ENCODE measurements around the gene FGF22. TPM values are rescaled to one million over a fixed set of nuclear protein-coding genes. Genes with fewer than 3 reads are reported as not detected.
"Not testable (repeated sequence)": the region's sequence is repeated elsewhere in the genome, so short reads cannot be mapped to it uniquely, and the experiment has no call there.

The FGF22 gene
- total RNA-seq, 2 experiments from 2014 or later: 0.72 to 1.1 TPM

DNA sequence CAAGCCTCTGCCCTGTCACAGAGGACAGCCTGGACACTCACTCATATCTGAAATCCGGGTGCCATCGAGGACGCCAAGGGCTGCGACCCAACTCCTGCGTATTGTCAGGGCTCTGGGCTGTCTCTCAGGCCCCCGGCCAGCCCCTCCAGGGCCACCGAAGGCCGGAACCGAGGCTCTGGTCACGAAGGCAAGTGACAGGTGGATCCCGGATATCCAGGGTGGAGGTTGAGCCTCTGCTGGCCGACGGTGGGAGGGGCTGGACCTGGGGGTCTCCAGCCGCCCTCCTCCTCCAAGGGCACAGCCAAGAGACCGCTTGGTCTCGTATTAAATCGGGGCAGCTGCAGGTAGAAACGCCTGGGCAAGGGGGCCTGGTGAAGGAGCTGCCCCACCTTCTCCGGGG, 17.9 kb downstream of the FGF22 start:
- Mint-ChIP-seq H3K36me3 (peaks cover 10% of the 10 kb centered on the region), H3K9me3 (no peaks in the 10 kb centered on the region), H3K4me1 (peaks cover 17% of the 10 kb centered on the region), H3K27ac (no peak overlapping the region), H3K4me3 (no peak overlapping the region), H3K27me3 (no peaks in the 10 kb centered on the region)
- DNase-seq: no peak
- POLR2A ChIA-PET: no interaction called here
- no peak for ATAC-seq (ENCODE audit: low read depth)

DNA sequence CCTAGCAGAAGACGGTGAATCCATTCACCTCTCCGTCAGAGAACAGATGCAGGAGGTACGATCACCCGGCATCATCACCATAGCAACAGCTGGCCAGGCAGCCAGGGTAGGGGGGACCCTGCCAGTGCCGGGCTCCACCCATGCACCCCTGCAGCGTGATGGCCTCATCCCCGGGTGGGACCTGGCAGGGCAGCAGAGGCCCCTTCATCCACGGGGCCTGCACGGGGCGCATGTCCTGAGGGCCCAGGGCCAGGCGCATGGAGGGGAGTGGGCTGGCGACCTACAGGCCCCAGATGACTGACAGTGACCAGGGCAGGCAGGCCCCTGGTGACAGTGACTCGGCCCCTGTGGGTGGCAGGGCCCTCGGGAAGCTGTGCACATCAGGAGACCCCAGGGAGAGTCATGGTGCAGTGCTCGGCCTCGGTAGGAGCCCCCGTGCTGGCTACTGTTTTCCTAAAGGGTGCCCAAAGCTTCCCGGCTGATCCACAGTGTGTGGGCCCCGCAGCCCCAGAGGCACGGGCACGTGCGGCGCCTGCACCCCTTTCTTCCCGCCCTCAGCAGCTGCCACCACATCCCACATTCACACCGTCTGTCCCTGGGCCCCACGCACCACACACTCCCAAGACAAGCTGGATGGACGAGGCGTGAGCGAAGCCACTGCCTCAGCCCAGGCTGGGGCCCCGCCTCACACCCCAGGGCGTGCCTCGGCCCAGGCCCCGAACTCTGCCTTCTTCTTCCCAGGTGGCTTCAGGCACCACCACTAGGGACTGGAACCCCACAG, 18.6 kb downstream of the FGF22 start:
- peaks cover 17% of the 10 kb centered on the region for H3K4me1 Mint-ChIP-seq
- H3K27me3 Mint-ChIP-seq: no peaks in the 10 kb centered on the region
- DNase-seq: no peak
- no peak overlapping the region for H3K4me3 Mint-ChIP-seq
- ATAC-seq (ENCODE audit: low read depth): no peak
- POLR2A ChIA-PET: interaction anchor here (1.2 kb wide), 1 partner anchor 11 kb away, joined by 5 read pairs; no protein-coding TSS in a partner anchor
- H3K27ac Mint-ChIP-seq: no peak overlapping the region
- H3K36me3 Mint-ChIP-seq: peaks cover 10% of the 10 kb centered on the region
- no peaks in the 10 kb centered on the region for H3K9me3 Mint-ChIP-seq

DNA sequence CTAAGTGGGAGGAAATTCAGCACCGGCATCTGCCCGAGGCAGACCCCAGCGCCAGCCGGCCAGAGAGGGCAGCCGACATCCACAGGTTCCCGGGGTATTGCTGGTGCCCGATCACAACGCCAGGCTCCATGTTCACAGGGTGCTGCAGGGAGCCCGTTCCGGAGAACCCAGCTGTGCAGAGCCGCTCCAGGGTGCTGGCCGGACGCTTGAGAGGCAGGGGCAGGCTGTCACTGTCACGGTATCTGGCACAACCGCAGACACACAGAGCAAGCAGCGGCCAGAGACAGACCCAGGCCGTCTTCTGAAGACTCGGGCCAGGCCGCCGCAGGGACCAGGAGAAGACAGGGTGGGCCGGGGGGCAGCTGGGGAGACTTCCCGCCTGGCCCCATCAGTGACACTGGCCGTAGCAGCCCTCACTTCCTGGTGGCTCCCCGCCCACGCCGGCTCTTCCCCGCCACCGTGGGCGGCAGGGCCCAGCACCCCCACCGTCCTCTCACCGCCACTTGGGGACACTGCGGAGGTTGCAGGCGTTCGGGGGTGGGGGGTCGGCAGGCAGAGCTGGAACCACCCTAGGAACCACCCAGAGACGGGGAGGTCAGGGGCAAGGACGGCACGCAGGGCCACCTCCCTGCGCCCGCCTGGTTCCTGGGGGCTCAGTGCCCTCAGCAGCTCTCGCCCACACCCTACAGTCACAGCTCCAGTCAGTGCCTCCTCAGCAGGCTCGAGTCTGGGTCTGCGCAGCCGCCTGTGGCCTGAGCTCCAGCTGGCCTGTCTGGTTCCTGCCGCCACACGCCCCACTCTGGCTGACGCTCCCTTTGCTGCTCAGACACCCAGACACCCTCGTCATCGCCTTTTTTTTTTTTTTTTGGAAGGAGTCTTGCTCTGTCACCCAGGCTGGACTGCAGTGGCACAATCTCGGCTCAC, 19.5 kb downstream of the FGF22 start:
- peaks cover 10% of the 10 kb centered on the region for H3K36me3 Mint-ChIP-seq
- H3K4me1 Mint-ChIP-seq: peaks cover 22% of the 10 kb centered on the region

DNA sequence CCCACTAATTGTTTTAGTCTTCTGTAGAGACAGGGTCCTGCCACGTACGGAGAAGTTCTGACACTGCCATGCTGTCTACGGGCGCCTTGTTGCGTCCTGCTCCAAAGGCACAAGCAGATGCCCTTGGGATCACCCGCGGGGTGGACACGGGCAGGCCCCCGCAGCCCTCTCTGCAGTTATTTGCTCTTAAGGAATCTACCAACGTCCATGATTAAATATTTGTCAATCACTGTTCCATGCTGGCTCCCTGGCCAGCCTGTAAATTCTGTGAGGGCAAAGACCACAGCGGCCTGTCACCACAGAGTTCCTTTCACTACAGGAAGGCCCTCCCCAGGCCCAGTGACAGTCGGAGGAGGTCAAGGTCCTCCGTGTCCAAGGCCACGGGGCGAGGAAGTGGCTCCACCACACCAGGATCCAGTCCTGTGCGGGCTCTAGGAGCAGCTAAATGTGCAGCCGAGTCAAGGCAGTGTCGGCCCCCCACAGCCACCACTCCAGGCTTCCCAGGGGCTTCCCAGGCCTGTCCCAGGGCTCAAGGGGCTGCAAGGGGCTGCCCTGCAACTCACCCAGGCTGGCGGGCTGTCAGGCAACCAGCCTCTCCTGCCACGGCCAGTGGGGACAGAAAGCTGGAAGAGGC, 21.2 kb downstream of the FGF22 start:
- Mint-ChIP-seq H3K27me3 (no peaks in the 10 kb centered on the region), H3K9me3 (no peaks in the 10 kb centered on the region), H3K36me3 (peaks cover 8% of the 10 kb centered on the region), H3K4me1 (peaks cover 24% of the 10 kb centered on the region), H3K4me3 (peak overlapping the region; percentile 93), H3K27ac (peak overlapping the region; percentile 95)
- DNase-seq (no peak), ATAC-seq (ENCODE audit: low read depth) (peak; percentile 7)
- POLR2A ChIA-PET: interaction anchor here (0.6 to 2.1 kb wide), 12 partner anchors 16 to 222 kb away, joined by 3 to 15 read pairs (median 4); partner anchors contain the start of genes BSG, CDC34, FSTL3 and POLRMT

More for the DNA sequence above, 19.5 kb downstream of the FGF22 start:
- Mint-ChIP-seq H3K27me3 (no peaks in the 10 kb centered on the region), H3K27ac (no peak overlapping the region), H3K4me3 (peak overlapping the region; percentile 93), H3K9me3 (no peaks in the 10 kb centered on the region)
- ATAC-seq (ENCODE audit: low read depth) (no peak), DNase-seq (no peak)
- POLR2A ChIA-PET: interaction anchor here (0.7 to 1.6 kb wide), 3 partner anchors 12 to 27 kb away, joined by 3 to 5 read pairs (median 4); no protein-coding TSS in a partner anchor

DNA sequence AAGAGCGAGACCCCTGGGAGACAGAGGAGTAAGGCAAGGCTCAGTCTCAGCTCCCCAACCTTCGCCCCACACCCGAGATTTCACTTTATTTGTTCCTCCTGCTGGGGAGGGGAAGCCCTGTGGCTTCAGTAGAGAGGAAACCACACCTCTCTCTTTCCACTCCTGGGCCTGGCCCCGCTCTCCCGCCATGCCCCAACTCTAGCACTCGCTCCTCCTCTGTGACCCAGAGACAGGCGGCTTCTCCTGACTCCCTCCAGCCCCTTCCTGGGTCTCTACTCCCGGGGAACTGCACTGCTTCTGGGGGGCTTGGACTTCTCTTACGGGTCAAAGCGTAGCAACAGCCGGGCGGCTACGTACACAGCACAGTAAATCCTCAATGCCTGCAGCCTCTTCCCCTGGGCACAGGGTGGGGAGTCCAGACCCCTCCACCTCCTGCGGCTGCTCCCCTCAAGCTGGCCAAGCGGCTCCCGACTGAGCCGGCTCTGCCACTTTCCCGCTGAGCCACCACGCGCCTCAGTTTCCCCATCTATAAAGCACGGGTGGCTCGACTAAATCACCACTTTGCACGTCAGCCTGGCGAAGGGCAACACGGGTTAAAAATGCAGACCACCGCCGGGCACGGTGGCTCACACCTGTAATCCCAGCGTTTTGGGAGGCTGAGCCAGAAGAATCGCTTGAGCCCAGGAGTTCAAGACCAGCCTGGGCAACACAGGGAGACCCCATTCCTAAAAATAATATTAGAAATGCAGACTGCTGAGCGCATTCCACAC, 21.9 kb downstream of the FGF22 start:
- DNase-seq (peak; percentile 72), ATAC-seq (ENCODE audit: low read depth) (peak; percentile 57)
- Mint-ChIP-seq H3K27ac (peak overlapping the region; percentile 95), H3K4me3 (peak overlapping the region; percentile 93), H3K27me3 (no peaks in the 10 kb centered on the region), H3K4me1 (peaks cover 23% of the 10 kb centered on the region), H3K36me3 (peaks cover 8% of the 10 kb centered on the region), H3K9me3 (no peaks in the 10 kb centered on the region)
- POLR2A ChIA-PET: interaction anchor here (0.7 to 2.1 kb wide), 8 partner anchors 15 to 150 kb away, joined by 3 to 15 read pairs (median 5); partner anchors contain the start of genes FSTL3 and POLRMT

DNA sequence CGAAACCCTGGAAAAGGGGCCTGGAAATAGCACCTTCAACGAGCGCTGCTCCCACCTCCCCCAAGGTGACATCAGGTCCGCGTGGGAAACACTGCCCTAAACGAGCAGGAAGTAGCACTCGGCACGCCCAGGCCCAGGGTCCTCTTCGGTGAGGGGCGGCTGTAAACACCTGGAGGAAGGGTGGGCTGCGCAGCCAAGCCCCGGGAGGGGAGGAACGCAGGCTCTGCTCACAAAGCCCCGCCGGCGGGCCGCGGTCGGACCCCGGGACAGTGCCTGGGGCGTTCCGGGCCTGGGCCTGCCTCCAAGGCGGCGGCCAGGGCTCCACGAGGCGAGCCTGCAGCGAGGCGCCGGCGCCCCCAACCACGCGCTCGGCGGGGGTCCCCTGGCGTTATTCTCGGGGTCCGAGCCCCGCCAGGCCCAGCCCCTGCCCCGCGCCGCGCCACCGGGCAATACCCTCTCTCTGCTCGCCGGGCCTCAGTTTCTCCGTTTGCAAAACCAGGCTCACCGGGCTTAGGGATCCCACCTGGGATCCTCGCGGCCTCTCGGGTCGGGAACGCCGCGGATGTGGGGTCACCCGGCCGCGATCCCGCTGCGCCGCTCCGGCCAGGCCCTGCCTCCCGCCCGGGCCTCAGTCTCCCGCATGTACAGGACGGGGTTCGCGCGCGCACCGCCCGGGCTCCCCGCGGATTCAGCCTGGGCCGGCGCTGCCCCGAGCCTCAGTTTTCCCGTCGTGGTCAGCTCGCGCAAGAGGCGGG, 22.7 kb downstream of the FGF22 start:
- ATAC-seq (ENCODE audit: low read depth) (peak; percentile 38), DNase-seq (peak; percentile 77)
- POLR2A ChIA-PET: interaction anchor here (1.0 to 2.2 kb wide), 7 partner anchors 15 to 136 kb away, joined by 3 to 21 read pairs (median 5); partner anchors contain the start of genes BSG and POLRMT
- Mint-ChIP-seq H3K4me1 (peaks cover 23% of the 10 kb centered on the region), H3K27ac (peak overlapping the region; percentile 95), H3K9me3 (no peaks in the 10 kb centered on the region), H3K4me3 (peak overlapping the region; percentile 93), H3K36me3 (peaks cover 8% of the 10 kb centered on the region), H3K27me3 (no peaks in the 10 kb centered on the region)

DNA sequence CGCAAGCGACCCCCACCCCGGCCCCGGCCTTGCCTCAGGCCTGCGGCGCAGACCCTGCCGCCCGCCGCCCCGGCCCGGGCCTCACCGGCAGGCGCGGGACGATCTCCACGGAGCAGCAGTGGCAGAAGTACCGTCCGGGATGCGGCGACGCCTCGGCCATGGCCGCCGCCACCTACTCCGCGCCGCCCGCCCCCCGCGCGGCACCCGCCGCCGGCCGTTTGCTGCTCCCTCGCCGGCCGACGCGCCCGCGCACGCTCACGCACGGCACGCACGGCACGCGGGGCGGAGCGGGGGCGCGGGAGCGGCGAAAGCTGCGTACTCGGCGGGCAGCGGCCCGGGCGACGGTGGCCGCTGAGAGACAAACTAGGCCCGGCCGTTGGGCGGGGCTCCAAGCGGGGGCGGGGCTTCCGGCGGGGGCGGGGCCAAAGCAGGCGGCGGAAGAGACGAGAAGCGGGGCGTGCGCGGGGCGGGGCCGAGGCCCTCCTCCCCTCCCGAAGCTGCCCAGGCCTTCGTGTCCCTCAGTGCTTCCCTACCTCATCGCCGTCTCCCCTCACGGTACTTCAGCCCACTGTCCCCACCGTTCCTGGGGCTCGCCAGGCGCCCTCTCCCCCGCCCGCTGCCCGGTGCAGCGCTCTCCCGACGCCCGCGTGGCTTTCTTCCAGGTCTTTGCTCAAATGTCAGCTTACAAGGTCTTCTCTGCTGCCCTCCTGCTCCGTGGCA, 23.4 kb downstream of the FGF22 start, which contains the start of gene RNF126:
TSS of gene RNF126 (minus strand) at position 253 of the 720 bp plus-strand sequence. CDS start at position 160, 93 bp downstream.
- no peaks in the 10 kb centered on the region for H3K9me3 Mint-ChIP-seq
- peak within 1 kb of the TSS; percentile 93 for H3K4me3 Mint-ChIP-seq
- no peaks in the 10 kb centered on the region for H3K27me3 Mint-ChIP-seq
- H3K27ac Mint-ChIP-seq: peak within 1 kb of the TSS; percentile 95
- peak; percentile 93 for DNase-seq
- peaks cover 8% of the 10 kb centered on the region for H3K36me3 Mint-ChIP-seq
- ATAC-seq (ENCODE audit: low read depth): peak; percentile 51
- H3K4me1 Mint-ChIP-seq: peaks cover 23% of the 10 kb centered on the region
- POLR2A ChIA-PET: interaction anchor here (0.8 to 2.2 kb wide), 11 partner anchors 14 to 152 kb away, joined by 3 to 21 read pairs (median 5); partner anchors contain the start of genes BSG and POLRMT

DNA sequence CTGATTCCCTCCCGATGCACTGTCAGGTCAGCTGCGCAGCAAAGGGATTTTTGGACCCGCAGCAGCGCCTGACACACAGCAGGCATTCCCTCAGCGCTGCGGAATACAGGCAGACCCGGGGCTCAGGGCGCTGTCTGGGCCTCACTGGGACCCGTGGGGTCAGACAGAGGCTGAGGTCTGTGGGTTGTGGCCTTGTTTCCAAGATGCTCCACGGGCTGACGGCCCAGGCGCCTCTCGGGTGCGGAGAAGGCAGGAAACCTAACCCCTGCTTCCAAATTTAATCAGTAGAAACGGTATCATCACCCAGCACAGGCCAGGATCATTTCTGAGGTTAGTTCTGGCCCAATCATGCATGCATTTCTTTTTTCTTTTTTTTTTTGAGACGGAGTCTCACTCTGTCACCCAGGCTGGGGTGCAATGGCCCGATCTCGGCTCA, 24.0 kb downstream of the FGF22 start:
- no peak for ATAC-seq (ENCODE audit: low read depth)
- peaks cover 23% of the 10 kb centered on the region for H3K4me1 Mint-ChIP-seq

DNA sequence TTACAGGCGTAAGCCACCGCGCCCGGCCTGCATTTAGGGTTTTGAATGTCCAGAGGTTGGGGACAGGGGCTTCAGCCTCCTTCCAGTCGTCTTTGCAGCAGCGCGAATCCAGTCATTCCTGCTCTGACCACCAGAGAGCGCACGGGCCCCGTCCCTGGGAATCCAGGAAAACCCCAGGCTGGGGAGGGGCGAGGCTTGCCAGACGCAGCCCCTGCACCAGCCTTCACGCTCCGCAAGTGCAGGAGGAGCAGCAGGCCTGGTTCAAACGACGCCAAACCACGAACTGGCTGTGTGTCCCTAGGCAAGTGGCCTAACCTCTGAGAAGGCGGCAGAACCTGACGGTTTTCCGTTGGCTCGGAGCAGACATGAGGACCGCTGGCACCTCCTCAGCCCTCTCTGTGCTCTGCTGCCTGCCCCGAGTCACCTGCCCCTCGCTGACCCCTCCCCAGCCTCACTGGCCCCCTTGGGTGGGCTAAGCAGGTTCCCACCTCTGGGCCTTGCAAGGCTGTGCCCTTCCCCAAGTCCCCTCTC, 25.3 kb downstream of the FGF22 start:
- H3K4me1 Mint-ChIP-seq: peaks cover 16% of the 10 kb centered on the region
- POLR2A ChIA-PET: interaction anchor here (0.7 kb wide), 2 partner anchors 72 to 576 kb away, joined by 4 read pairs; no protein-coding TSS in a partner anchor
- H3K4me3 Mint-ChIP-seq: peak overlapping the region; percentile 45
- no peaks in the 10 kb centered on the region for H3K9me3 Mint-ChIP-seq
- DNase-seq: peak; percentile 79
- H3K36me3 Mint-ChIP-seq: peaks cover 6% of the 10 kb centered on the region
- no peak for ATAC-seq (ENCODE audit: low read depth)
- peak overlapping the region; percentile 85 for H3K27ac Mint-ChIP-seq
- peaks cover 13% of the 10 kb centered on the region for H3K27me3 Mint-ChIP-seq

More for the DNA sequence above, 24.0 kb downstream of the FGF22 start:
- H3K9me3 Mint-ChIP-seq: no peaks in the 10 kb centered on the region
- no peak for DNase-seq
- POLR2A ChIA-PET: interaction anchor here (0.8 to 2.2 kb wide), 11 partner anchors 14 to 153 kb away, joined by 3 to 21 read pairs (median 5); partner anchors contain the start of genes BSG and POLRMT
- peaks cover 8% of the 10 kb centered on the region for H3K36me3 Mint-ChIP-seq
- H3K27me3 Mint-ChIP-seq: peaks cover 6% of the 10 kb centered on the region
- peak overlapping the region; percentile 85 for H3K27ac Mint-ChIP-seq
- H3K4me3 Mint-ChIP-seq: peak overlapping the region; percentile 88

DNA sequence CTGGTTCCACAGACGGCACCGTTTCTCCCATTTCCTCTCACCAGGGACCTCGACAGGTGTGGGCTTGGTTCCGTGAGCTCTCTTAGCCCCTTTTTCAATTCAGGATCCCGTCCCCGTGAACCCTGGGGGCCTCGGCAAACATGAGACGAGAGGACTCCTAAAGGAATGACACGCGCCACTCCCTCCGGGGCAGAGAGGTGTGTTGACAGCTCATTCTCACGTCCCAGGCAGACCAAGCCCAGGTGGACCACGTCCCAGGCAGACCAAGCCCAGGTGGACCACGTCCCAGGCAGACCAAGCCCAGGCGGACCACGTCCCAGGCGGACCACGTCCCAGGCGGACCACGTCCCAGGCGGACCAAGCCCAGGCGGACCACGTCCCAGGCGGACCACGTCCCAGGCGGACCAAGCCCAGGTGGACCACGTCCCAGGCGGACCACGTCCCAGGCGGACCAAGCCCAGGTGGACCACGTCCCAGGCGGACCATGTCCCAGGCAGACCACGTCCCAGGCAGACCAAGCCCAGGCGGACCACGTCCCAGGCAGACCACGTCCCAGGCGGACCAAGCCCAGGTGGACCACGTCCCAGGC, 27.4 kb downstream of the FGF22 start:
- ATAC-seq (ENCODE audit: low read depth); POLR2A ChIA-PET; H3K27ac Mint-ChIP-seq; H3K4me3 Mint-ChIP-seq; H3K9me3 Mint-ChIP-seq; DNase-seq; H3K36me3 Mint-ChIP-seq: not testable (repeated sequence)
- H3K4me1 Mint-ChIP-seq: peaks cover 10% of the 10 kb centered on the region
- peaks cover 16% of the 10 kb centered on the region for H3K27me3 Mint-ChIP-seq

Measured in activated naive CD8-positive, alpha-beta T cell treated with anti-CD3 and anti-CD28 coated beads, Interleukin-2, amount 10 ng/mL, durations not matched to agents 7 days and 5 days (primary cell).